HG02610 (cell line): ENCODE results near the gene GRHL3.

ENCODE experiments used
- ATAC-seq: cut with Tn5 transposase; IDR thresholded peaks from one replicate; pipeline ENCODE4 v1.9.1; 2021; ENCODE audit warnings: mild to moderate bottlenecking, moderate library complexity; ENCODE audit not compliant: unreplicated experiment

The GRHL3 gene

GRCh38 chr1:24391882-24392603 is 72.9 kb downstream of the GRHL3 start:
- ATAC-seq = peak; percentile 76

- no peak for ATAC-seq
Observed at GRCh38 chr1:24392604-24392946, 73.4 kb downstream of the GRHL3 start.

- no peak for ATAC-seq
Observed at GRCh38 chr1:24392982-24393650, 74.0 kb downstream of the GRHL3 start.

GRCh38 chr1:24393892-24394291 is 74.7 kb downstream of the GRHL3 start:
- no peak for ATAC-seq

GRCh38 chr1:24400065-24400464 is 80.9 kb downstream of the GRHL3 start:
- ATAC-seq = no peak

GRCh38 chr1:24403806-24404205 is 84.6 kb downstream of the GRHL3 start:
- no peak for ATAC-seq
